GM20000 (cell line): ENCODE measurements around the gene GNL1.

Source experiments
- DNase-seq: peaks from one replicate; pipeline ENCODE4 v3.0.0; 2012; ENCODE audit warnings: low spot score
- CTCF ChIP-seq: IDR thresholded peaks from 2 replicates; pipeline ENCODE4 v1.5.1; 2012; ENCODE audit warnings: mild to moderate bottlenecking, control low read depth; ENCODE audit errors: extremely low read depth, missing control alignments

The GNL1 gene

DNA sequence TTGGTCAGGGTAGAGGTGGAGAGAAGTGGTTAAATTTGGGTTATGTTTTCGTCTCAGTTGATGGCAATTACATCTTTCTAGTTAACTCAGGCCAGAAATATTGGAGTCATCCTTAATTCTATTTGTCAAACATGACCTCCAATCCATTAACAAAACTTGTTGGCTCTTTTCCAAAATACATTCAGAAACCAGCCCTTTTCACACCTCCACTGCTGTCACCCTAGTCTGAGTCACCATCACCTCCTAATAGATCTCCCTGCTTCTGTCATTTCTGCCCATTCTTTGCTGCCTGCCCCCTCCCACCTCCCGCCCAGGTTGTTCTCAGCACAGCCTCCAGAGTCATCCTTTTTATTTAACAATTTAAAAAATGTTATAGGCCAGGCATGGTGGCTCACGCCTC, 12.0 kb upstream of the GNL1 start:
- DNase-seq, result no peak
- no peak for TF ChIP-seq CTCF

GRCh38 chr6:30565772-30566171, 9.5 kb upstream of the GNL1 start:
- no peak for DNase-seq
- TF ChIP-seq CTCF, result no peak

DNA sequence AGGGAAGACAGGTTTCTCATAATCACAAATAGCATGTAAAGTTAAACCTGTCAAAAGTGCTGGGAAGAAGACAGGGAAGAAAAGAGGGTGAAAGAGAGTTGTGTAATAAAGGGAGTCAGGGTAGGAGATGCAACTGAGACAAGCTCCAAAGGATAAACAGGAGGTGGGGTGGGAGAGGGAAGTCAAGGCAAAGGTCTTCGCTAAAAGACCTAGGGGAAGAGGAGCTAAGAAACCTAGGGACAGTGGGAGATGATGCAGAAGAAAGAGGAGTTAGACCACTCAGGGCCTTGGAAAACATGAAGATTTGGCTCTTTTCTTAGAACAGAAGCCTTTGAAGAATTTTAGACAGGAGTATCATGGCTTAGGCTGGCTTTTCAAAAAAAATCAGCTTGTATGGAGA, 7.8 kb upstream of the GNL1 start:
- no peak for TF ChIP-seq CTCF
- DNase-seq, result no peak

- DNase-seq, result no peak
- no peak for TF ChIP-seq CTCF
These were observed 6.5 kb upstream of the GNL1 start for GRCh38 chr6:30562470-30563425.

DNA sequence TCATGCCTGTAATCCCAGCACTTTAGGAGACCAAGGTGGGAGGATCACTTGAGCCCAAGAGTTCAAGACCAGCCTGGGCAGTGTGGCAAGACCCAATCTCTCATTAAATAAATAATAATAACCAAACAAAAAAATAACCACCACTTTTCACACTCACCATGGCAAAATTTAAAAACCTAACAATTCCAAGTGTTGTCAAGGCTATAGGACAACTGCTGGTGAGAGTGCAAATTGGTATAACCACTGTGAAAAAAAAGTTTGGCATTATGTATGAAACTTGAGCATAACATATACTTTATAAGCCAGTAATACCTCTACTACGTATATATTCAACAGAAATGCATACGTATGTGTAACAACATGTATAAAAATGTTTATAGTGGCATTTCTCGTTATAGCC, 4.6 kb upstream of the GNL1 start:
- no peak for DNase-seq
- TF ChIP-seq CTCF, result no peak

- peak; percentile 52 for DNase-seq
These were observed 1.3 kb upstream of the GNL1 start for GRCh38 chr6:30557683-30557981.

More at GRCh38 chr6:30557683-30557981, 1.3 kb upstream of the GNL1 start:
- TF ChIP-seq CTCF, result no peak
